SJSA1 (cell line): ENCODE data around the gene TUBAL3. TPM values are rescaled to one million over a fixed set of nuclear protein-coding genes. Genes with fewer than 3 reads are reported as not detected.
"Not testable (repeated sequence)": the region's sequence is repeated elsewhere in the genome, so short reads cannot be mapped to it uniquely, and the experiment has no call there.

Experiments
- DNase-seq, 2 experiments: peaks; one replicate each; pipeline ENCODE4 v3.0.0-alpha.2; 2015 to 2020; ENCODE audit warnings: low spot score in 2 of 2, low read depth in 1 of 2
- H3K27ac ChIP-seq: fragments of 250-450 bp; sonication (Bioruptor Pico); 2 replicates; pipeline ENCODE4 v1.5.1; 2020; ENCODE audit warnings: mild to moderate bottlenecking, moderate library complexity
- H3K27me3 ChIP-seq: fragments of 250-450 bp; sonication (Bioruptor Pico); replicated peaks from 2 replicates; pipeline ENCODE4 v1.5.1; 2020; ENCODE audit warnings: mild to moderate bottlenecking, moderate library complexity
- H3K36me3 ChIP-seq: fragments of 250-450 bp; sonication (Bioruptor Pico); 2 replicates; pipeline ENCODE4 v1.5.1; 2020; ENCODE audit warnings: mild to moderate bottlenecking
- H3K4me1 ChIP-seq: fragments of 250-450 bp; sonication (Bioruptor Pico); replicated peaks from 2 replicates; pipeline ENCODE4 v1.6.1; 2021; ENCODE audit warnings: mild to moderate bottlenecking
- H3K4me3 ChIP-seq: fragments of 250-450 bp; sonication (Bioruptor Pico); 2 replicates; pipeline ENCODE4 v1.5.1; 2020; ENCODE audit warnings: mild to moderate bottlenecking
- H3K9me3 ChIP-seq: fragments of 250-450 bp; sonication (Bioruptor Pico); replicated peaks from 2 replicates; pipeline ENCODE4 v1.5.1; 2020; ENCODE audit warnings: mild to moderate bottlenecking
- total RNA-seq: library from RNA; depleted of rRNA; stranded (reverse); fragments of >200 nt; shearing (Covaris generic); gene quantifications from 2 replicates; pipeline ENCODE4 v1.2.3, GENCODE V29; 2014

TUBAL3 gene
- total RNA-seq, 1 experiment from 2014 or later, result not detected

DNA sequence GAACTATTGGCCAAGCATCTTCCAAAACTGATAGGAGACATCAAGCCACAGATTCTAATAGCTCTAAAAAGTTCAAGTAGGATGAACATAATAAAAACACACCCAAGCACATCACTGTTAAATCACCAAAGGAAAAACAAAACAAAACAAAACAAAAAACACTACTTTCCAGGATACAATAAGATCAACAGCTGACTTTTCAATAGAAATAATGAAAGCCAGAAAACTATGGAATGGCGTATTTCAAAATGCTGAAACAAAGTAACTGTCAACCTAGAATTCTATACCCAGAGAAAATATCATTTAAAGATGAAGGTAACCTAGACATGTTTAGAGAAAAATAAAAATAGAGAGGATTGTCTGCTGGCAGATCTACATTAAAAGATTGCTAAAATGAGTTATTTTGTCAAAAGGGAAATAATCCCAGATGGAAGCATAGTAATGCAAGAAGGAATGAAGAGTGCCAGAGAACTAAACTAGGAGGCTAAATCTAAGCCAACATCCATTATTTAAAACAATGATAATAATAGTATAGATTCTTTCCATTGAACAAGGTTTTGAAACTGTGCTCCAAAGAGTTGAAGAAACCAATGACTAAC lies 13.9 kb downstream of the TUBAL3 start:
- Histone ChIP-seq H3K4me1 (no peaks in the 10 kb centered on the region), H3K27ac (no peak overlapping the region)

GRCh38 chr10:5387169-5387568 lies 17.5 kb downstream of the TUBAL3 start:
- no peaks in the 10 kb centered on the region for H3K4me1 ChIP-seq
- no peak overlapping the region for H3K27ac ChIP-seq
- H3K9me3 ChIP-seq, result 0 out of 2 replicates have a peak, but pooled peaks cover 6% of the 10 kb centered on the region
- no peak for DNase-seq
- H3K36me3 ChIP-seq, result no peaks in the 10 kb centered on the region
- no peaks in the 10 kb centered on the region for H3K27me3 ChIP-seq
- H3K4me3 ChIP-seq, result no peak overlapping the region

More for the DNA sequence above, 13.9 kb downstream of the TUBAL3 start:
- H3K4me3 ChIP-seq, result no peak overlapping the region
- H3K36me3 ChIP-seq, result no peaks in the 10 kb centered on the region
- 0 out of 2 replicates have a peak, but pooled peaks cover 6% of the 10 kb centered on the region for H3K9me3 ChIP-seq
- DNase-seq, result no peak
- no peaks in the 10 kb centered on the region for H3K27me3 ChIP-seq

DNA sequence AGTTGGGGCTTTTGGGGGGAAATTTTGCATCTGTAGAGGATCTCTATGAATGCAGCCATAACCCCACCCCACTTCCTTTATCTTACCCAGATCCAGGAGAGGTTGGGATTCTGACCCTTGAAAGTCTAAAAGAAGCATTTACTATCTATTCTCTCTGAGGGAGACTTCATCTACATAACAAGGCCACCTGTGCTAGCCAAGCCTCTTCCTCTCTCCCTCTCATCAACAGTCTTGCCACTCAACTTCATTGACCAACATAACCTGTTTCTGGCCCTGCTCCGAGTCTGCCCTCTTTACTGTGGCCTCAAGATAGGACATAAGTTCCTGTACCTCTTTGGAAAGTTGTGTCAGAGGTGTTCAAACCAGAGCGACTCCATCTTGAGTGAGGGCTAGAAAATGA lies 19.4 kb downstream of the TUBAL3 start:
- DNase-seq, result no peak
- no peaks in the 10 kb centered on the region for H3K4me1 ChIP-seq
- no peaks in the 10 kb centered on the region for H3K36me3 ChIP-seq
- H3K9me3 ChIP-seq, result 0 out of 2 replicates have a peak, but pooled peaks cover 2% of the 10 kb centered on the region
- H3K4me3 ChIP-seq, result no peak overlapping the region
- H3K27me3 ChIP-seq, result no peaks in the 10 kb centered on the region
- no peak overlapping the region for H3K27ac ChIP-seq

DNA sequence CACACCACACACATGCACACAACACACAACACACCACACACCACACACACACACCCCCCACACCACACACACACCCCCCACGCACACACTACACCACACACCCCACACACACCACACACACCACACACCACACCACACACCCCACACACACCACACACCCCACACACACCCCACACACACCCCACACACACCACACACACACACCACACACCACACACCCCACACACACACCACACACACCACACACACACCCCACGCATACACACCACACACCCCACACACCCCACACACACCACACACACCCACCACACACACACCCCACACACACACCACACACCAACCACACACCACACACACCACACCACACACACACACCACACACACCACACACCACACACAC lies 23.4 kb downstream of the TUBAL3 start:
- no peaks in the 10 kb centered on the region for H3K27me3 ChIP-seq
- no peaks in the 10 kb centered on the region for H3K36me3 ChIP-seq
- no peak overlapping the region for H3K4me3 ChIP-seq
- no peak for DNase-seq
- no peak overlapping the region for H3K27ac ChIP-seq
- no peaks in the 10 kb centered on the region for H3K9me3 ChIP-seq
- H3K4me1 ChIP-seq, result no peaks in the 10 kb centered on the region

DNA sequence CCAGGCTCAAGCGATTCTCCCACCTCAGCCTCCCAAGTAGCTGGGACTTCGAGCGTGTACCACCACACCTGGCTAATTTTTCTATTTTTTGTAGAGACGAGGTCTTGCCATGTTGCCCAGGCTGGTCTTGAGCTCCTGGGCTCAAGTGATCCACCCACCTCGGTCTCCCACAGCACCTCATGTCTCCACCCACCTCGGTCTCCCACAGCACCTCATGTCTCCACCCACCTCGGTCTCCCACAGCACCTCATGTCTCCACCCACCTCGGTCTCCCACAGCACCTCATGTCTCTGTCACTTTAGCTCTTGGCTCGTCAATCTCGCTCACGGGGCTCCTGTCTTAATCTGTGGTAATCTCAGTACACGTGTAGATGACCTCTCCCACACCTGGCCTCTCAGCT lies 24.2 kb downstream of the TUBAL3 start:
- not testable (repeated sequence) for H3K27ac ChIP-seq, DNase-seq, H3K27me3 ChIP-seq, H3K36me3 ChIP-seq, H3K4me1 ChIP-seq, H3K9me3 ChIP-seq, H3K4me3 ChIP-seq

DNA sequence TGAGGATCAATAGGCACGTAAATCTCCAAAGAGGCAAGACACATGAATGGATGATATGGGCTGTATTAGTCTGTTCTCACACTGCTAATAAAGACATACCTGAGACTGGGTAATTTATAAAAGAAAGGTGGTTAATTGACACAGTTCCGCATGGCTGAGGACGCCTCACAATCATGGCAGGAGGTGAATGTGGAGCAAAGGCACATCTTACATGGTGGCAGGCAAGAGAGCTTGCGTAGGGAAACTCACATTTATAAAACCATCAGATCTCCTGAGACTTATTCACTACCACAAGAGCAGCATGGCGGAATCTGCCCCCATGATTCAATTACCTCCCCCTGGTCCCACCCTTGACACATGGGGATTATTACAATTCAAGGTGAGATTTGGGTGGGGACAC lies 25.4 kb downstream of the TUBAL3 start:
- H3K4me3 ChIP-seq, H3K9me3 ChIP-seq, DNase-seq, H3K27ac ChIP-seq, H3K4me1 ChIP-seq, H3K27me3 ChIP-seq, H3K36me3 ChIP-seq: not testable (repeated sequence)

- Histone ChIP-seq H3K36me3 (no peaks in the 10 kb centered on the region), H3K27ac (no peak overlapping the region), H3K4me3 (no peak overlapping the region), H3K27me3 (no peaks in the 10 kb centered on the region), H3K9me3 (no peaks in the 10 kb centered on the region), H3K4me1 (no peaks in the 10 kb centered on the region)
- DNase-seq, result no peak
These were observed 28.2 kb downstream of the TUBAL3 start for GRCh38 chr10:5376450-5376849.

DNA sequence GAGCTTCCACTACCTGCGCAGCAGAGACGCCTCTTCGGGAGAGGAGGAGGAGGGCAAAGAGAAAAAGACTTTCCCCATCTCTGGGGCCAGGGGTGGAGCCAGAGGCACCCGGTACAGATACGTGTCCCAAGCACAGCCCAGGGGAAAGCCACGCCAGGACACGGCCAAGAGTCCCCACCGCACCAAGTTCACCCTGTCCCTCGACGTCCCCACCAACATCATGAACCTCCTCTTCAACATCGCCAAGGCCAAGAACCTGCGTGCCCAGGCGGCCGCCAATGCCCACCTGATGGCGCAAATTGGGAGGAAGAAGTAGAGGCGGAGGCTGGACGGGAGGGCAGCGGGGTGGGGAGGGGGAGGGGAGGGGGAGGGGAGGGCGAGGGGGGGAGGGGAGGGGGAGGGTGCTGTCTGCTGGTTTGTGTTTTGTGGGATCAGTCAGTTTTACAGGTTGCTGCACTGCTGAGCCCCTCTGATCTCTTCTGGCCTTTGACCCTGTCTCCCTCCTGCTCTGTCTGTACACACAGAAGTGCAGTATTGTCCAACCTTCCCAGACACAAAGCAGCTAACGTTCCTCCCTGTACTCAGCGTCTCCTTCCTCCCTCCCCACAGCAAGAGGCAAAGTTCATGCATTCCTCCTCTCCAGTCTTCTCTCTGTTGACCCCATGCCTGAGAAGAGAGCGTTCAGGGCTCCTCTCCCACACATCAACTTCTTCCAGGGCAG lies 30.6 kb downstream of the TUBAL3 start:
- DNase-seq, result no peak
- no peaks in the 10 kb centered on the region for H3K4me1 ChIP-seq
- H3K4me3 ChIP-seq, result no peak overlapping the region
- H3K27ac ChIP-seq, result no peak overlapping the region
- no peaks in the 10 kb centered on the region for H3K27me3 ChIP-seq
- H3K9me3 ChIP-seq, result no peaks in the 10 kb centered on the region
- no peaks in the 10 kb centered on the region for H3K36me3 ChIP-seq

DNA sequence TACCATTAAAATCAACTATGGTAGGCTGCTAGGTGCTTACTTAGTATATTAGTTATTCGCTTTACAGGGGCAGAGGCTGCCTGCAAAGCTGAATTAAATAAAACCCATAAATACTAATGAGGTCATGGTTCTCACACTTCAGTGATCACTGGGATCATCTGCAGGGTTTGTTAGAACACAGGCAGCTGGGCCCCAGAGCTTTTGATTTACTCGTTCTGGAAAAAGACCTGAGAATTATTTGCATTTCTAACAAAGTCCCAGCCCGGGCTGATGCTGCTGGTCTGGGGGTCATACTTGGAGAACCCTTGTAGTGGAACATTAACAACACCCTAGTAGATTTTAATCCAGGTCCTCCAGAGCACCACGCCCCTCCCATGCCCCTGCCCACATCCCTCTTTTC lies 31.3 kb downstream of the TUBAL3 start:
- Histone ChIP-seq H3K36me3 (no peaks in the 10 kb centered on the region), H3K4me1 (no peaks in the 10 kb centered on the region), H3K27me3 (no peaks in the 10 kb centered on the region), H3K4me3 (no peak overlapping the region), H3K9me3 (no peaks in the 10 kb centered on the region), H3K27ac (no peak overlapping the region)
- no peak for DNase-seq

DNA sequence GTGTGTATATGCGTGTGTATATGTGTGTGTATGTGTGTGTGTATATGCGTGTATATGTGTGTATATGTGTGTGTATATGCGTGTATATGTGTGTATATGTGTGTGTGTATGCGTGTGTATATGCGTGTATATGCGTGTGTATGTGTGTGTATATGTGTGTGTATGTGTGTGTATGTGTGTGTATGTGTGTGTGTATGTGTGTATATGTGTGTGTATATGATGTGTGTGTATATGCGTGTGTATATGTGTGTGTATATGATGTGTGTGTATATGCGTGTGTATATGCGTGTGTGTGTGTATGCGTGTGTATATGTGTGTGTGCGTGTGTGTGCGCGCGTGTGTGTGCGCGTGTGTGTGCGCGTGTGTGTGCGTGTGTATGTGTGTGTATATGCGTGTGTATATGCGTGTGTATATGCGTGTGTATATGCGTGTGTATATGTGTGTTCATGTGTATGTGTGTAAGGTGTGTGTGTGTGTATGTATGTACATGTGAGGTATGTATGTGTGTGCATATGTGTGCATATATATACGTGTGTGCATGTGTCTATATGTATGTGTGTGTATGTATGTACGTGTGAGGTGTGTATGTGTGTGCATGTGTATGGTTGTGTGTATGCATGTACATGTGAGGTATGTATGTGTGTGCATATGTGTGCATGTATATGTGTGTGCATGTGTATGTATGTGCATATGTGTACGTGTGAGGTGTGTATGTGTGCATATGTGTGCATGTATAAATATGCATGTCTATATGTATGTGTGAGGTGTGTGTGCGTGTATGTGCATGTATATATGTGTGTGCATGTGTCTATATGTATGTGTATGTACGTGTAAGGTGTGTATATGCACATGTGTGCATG lies 33.9 kb downstream of the TUBAL3 start:
- Histone ChIP-seq H3K27ac (no peak overlapping the region), H3K4me3 (no peak overlapping the region), H3K4me1 (no peaks in the 10 kb centered on the region), H3K36me3 (no peaks in the 10 kb centered on the region), H3K9me3 (no peaks in the 10 kb centered on the region), H3K27me3 (peaks cover 4% of the 10 kb centered on the region)
- DNase-seq, result no peak

- no peak overlapping the region for H3K4me3 ChIP-seq
- no peak for DNase-seq
- H3K27ac ChIP-seq, result no peak overlapping the region
- peaks cover 4% of the 10 kb centered on the region for H3K27me3 ChIP-seq
- H3K9me3 ChIP-seq, result no peaks in the 10 kb centered on the region
- no peaks in the 10 kb centered on the region for H3K36me3 ChIP-seq
- H3K4me1 ChIP-seq, result no peaks in the 10 kb centered on the region
These were observed 35.1 kb downstream of the TUBAL3 start for GRCh38 chr10:5369362-5370158.

DNA sequence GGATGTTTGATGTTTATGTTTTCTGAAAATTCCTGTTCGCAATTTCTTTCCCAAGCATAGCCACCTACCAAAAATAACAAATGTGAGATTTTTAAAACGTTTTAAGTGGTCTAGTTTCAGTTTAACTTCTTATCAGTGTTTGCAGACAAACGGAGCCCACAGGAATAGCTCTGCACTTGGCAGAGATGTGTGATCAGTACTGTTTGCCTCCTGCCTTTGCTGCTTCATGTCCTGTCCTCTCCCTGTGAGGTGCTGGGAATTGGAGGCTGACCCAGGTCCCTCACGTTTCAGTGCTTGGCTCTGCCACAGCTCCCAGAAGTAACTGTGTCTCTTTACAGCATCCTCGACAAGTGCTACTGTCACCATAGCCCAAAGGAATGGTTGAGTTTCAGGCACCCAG lies 38.7 kb downstream of the TUBAL3 start:
- H3K27me3 ChIP-seq, result peaks cover 12% of the 10 kb centered on the region
- DNase-seq, result no peak
- no peaks in the 10 kb centered on the region for H3K36me3 ChIP-seq
- no peaks in the 10 kb centered on the region for H3K4me1 ChIP-seq
- H3K27ac ChIP-seq, result no peak overlapping the region
- no peaks in the 10 kb centered on the region for H3K9me3 ChIP-seq
- no peak overlapping the region for H3K4me3 ChIP-seq

GRCh38 chr10:5364890-5365338 lies 39.7 kb downstream of the TUBAL3 start, which contains the start of gene UCN3:
Gene UCN3 (plus strand): TSS chr10:5364966. CDS start chr10:5373721, 8,755 bp downstream.
- Histone ChIP-seq H3K4me3 (no peak within 1 kb of the TSS), H3K36me3 (no peaks in the 10 kb centered on the region), H3K9me3 (no peaks in the 10 kb centered on the region), H3K4me1 (no peaks in the 10 kb centered on the region), H3K27me3 (peaks cover 19% of the 10 kb centered on the region), H3K27ac (no peak within 1 kb of the TSS)
- DNase-seq, result no peak
